H54 (cell line): ENCODE data around the gene MRE11.

Experiments used
- DNase-seq: peaks from one replicate; pipeline ENCODE4 v3.0.0; 2011; ENCODE audit warnings: low spot score, mixed read lengths; ENCODE audit not compliant: insufficient read length
- FAIRE-seq: peaks from 3 replicates; lab custom pipeline; 2011; peaks lifted over from hg19 to GRCh38; lab: Jason Lieb, UNC
- POLR2A ChIP-seq: IDR thresholded peaks from 2 replicates; pipeline ENCODE4 v1.6.1; 2011; ENCODE audit warnings: low read depth, mild to moderate bottlenecking, low read length

The MRE11 gene

GRCh38 chr11:94493281-94494125 is at the start of gene MRE11, which contains the start of gene ANKRD49:
Gene MRE11, minus strand, starts transcription at chr11:94493844. Its CDS starts 1,043 bp downstream, at chr11:94492801.
Gene ANKRD49, plus strand, starts transcription at chr11:94493984. Its CDS starts 2,710 bp downstream, at chr11:94496694.
- DNase-seq (peak; percentile 59), FAIRE-seq (peak; percentile 98)
- peak; percentile 33; the same call in 1 of the 2 replicates for TF ChIP-seq POLR2A

GRCh38 chr11:94539420-94539819 is 45.8 kb upstream of the MRE11 start:
- no peak for TF ChIP-seq POLR2A

GRCh38 chr11:94537031-94537600 is 43.5 kb upstream of the MRE11 start:
- FAIRE-seq = no peak
- no peak for DNase-seq
- no peak for TF ChIP-seq POLR2A

More at GRCh38 chr11:94539420-94539819, 45.8 kb upstream of the MRE11 start:
- DNase-seq (no peak), FAIRE-seq (no peak)

- TF ChIP-seq POLR2A = no peak
- no peak for FAIRE-seq
- DNase-seq = no peak
These were observed 42.7 kb upstream of the MRE11 start for GRCh38 chr11:94536386-94536785.

- FAIRE-seq (no peak), DNase-seq (no peak)
- no peak for TF ChIP-seq POLR2A
These were observed 40.3 kb upstream of the MRE11 start for GRCh38 chr11:94533696-94534630.

GRCh38 chr11:94533206-94533605 is 39.6 kb upstream of the MRE11 start:
- DNase-seq (no peak), FAIRE-seq (no peak)
- TF ChIP-seq POLR2A = no peak

- DNase-seq (no peak), FAIRE-seq (no peak)
- no peak for TF ChIP-seq POLR2A
These were observed 38.6 kb upstream of the MRE11 start for GRCh38 chr11:94532211-94532610.

GRCh38 chr11:94528551-94528950 is 34.9 kb upstream of the MRE11 start:
- DNase-seq (no peak), FAIRE-seq (no peak)
- TF ChIP-seq POLR2A = no peak

- TF ChIP-seq POLR2A = no peak
- DNase-seq (no peak), FAIRE-seq (no peak)
These were observed 33.2 kb upstream of the MRE11 start for GRCh38 chr11:94526645-94527438.

- DNase-seq (no peak), FAIRE-seq (no peak)
- no peak for TF ChIP-seq POLR2A
These were observed 32.1 kb upstream of the MRE11 start for GRCh38 chr11:94525546-94526324.

- TF ChIP-seq POLR2A = no peak
- DNase-seq (no peak), FAIRE-seq (no peak)
These were observed 30.7 kb upstream of the MRE11 start for GRCh38 chr11:94524341-94524740.

GRCh38 chr11:94521684-94522083 is 28.0 kb upstream of the MRE11 start:
- no peak for DNase-seq
- FAIRE-seq = no peak
- TF ChIP-seq POLR2A = no peak
